Right cardiac atrium (tissue), 5 donors: ENCODE measurements around the gene FER1L5. TPM values are rescaled to one million over a fixed set of nuclear protein-coding genes. Genes with fewer than 3 reads are reported as not detected.
A peak's percentile ranks its signal among the peaks of the same experiment; 100 is the strongest.

Experiments
- ATAC-seq, 2 donors: fragments of 200-7000 bp; cut with Tn5 transposase; one replicate each; pipeline versions ENCODE4 v1.8.0 to v1.9.1; 2020; ENCODE audit warnings: moderate library complexity in 2 of 2, mild to moderate bottlenecking in 1 of 2
- DNase-seq, 3 donors: peaks; one replicate each; pipeline ENCODE4 v3.0.0-alpha.2; 2020
- H3K27ac ChIP-seq: one replicate; pipeline ENCODE4 v1.5.1; 2013; ENCODE audit warnings: mild to moderate bottlenecking, low read length, control low read depth, moderate library complexity
- H3K27me3 ChIP-seq: one replicate; pipeline ENCODE4 v1.6.1; 2013; ENCODE audit not compliant: control insufficient read depth, insufficient read depth
- H3K4me1 ChIP-seq: one replicate; pipeline ENCODE4 v1.6.1; 2013; ENCODE audit warnings: low read length; ENCODE audit not compliant: control insufficient read depth, insufficient read depth
- H3K4me3 ChIP-seq: one replicate; pipeline ENCODE4 v1.5.1; 2013; ENCODE audit warnings: low read length, control low read depth
- H3K9me3 ChIP-seq: one replicate; pipeline ENCODE4 v1.6.1; 2013; ENCODE audit warnings: low read length; ENCODE audit not compliant: control insufficient read depth
- WGBS: extraction: QIAGEN DNeasy Blood & Tissue Kit; methylation state at CpG from one replicate; pipeline ENCODE4 v1.1.7; 2013; 5-methylcytosine and 5-hydroxymethylcytosine counted together
- intact Hi-C, 4 donors: fragments of 100-400 bp; cut with DNase I; formaldehyde crosslinking; loops; one replicate each; pipeline versions ENCODE4 v1.11.0 to v1.14.0; 2022 to 2023
- polyA plus RNA-seq: library from polyadenylated mRNA; stranded (reverse); fragments of 200-250 nt; gene quantifications from one replicate; pipeline ENCODE4 v1.2.3, GENCODE V29; 2013
- total RNA-seq, 4 donors: library from RNA; stranded (reverse); fragmentation: NEBNext Ultra II Directional; extraction: Animal tissue kit (Norgen Biotek cat#: 25700); gene quantifications; one replicate each; pipeline ENCODE4 v1.2.1, GENCODE V29; 2021
- donor health status: healthy with polysubstance abuse.
- donor health status: DM: no; HTN: yes; CAD: no.
- donor health status: DM: no; HTN: no; CAD: no.
- donor health status: DM: no; HTN: yes; CAD: no; lungs with severe emphysema.
- donor health status: DM: yes; HTN: yes; CAD: no.

The FER1L5 gene
- total and polyA plus RNA-seq, 5 donors = 0.05 to 0.17 (median 0.13) TPM; not detected in 1

- ATAC-seq (no peak), DNase-seq (no peak)
- Histone ChIP-seq H3K9me3 (no peaks in the 10 kb centered on the region), H3K4me1 (peaks cover 3% of the 10 kb centered on the region), H3K4me3 (no peak overlapping the region), H3K27me3 (no peaks in the 10 kb centered on the region), H3K27ac (no peak overlapping the region)
- intact Hi-C loops = loop anchor here in 1 of 4 donors (10.0 kb wide), 1 partner anchor 231 kb away; no protein-coding TSS in a partner anchor
- 86% methylated on average over 3 of the region's 3 CpGs for WGBS
Measured at GRCh38 chr2:96733931-96734330, 91.4 kb downstream of the FER1L5 start.

- no peaks in the 10 kb centered on the region for H3K27me3 ChIP-seq
- H3K27ac ChIP-seq = peak overlapping the region; percentile 45
- intact Hi-C loops = loop anchor here in 1 of 4 donors (10.0 kb wide), 1 partner anchor 230 kb away; no protein-coding TSS in a partner anchor
- peak in 1 of 3 donors; percentile 63 for DNase-seq
- peak in 1 of 2 donors; percentile 57 for ATAC-seq
- peaks cover 4% of the 10 kb centered on the region for H3K4me1 ChIP-seq
- 58% methylated on average over 8 of the region's 8 CpGs for WGBS
- H3K4me3 ChIP-seq = no peak overlapping the region
- no peaks in the 10 kb centered on the region for H3K9me3 ChIP-seq
Measured at GRCh38 chr2:96734880-96735583, 92.5 kb downstream of the FER1L5 start.

GRCh38 chr2:96737251-96737650 lies 94.7 kb downstream of the FER1L5 start:
- ATAC-seq (no peak), DNase-seq (no peak)
- H3K27ac ChIP-seq = no peak overlapping the region
- H3K9me3 ChIP-seq = no peaks in the 10 kb centered on the region
- H3K4me1 ChIP-seq = peaks cover 2% of the 10 kb centered on the region
- intact Hi-C loops = loop anchor here in 1 of 4 donors (10.0 kb wide), 1 partner anchor 228 kb away; no protein-coding TSS in a partner anchor
- no peaks in the 10 kb centered on the region for H3K27me3 ChIP-seq
- 74% methylated on average over 2 of the region's 2 CpGs for WGBS
- no peak overlapping the region for H3K4me3 ChIP-seq

DNA sequence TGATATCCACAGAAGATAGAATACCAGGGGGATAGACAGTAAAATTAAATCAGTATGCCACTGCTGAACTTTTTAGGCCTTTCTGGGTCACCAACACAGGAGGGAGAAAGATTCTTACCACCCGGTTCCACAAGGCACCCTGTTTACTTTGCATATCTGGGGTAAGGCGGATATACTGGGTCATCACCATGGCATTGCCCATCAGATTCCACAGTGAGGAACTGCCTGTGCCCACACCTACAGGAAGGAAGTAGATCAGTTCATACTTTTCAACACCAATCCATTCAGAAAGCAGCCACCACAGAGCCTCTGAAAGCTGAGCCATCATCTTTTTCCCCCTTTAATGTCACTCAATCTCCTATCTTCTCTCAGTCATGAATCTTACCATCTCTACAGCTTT lies 95.3 kb downstream of the FER1L5 start:
- DNase-seq (no peak), ATAC-seq (no peak)
- Histone ChIP-seq H3K9me3 (no peaks in the 10 kb centered on the region), H3K4me1 (peaks cover 2% of the 10 kb centered on the region), H3K4me3 (no peak overlapping the region), H3K27me3 (no peaks in the 10 kb centered on the region), H3K27ac (no peak overlapping the region)
- intact Hi-C loops = loop anchor here in 1 of 4 donors (10.0 kb wide), 1 partner anchor 227 kb away; no protein-coding TSS in a partner anchor
- WGBS = 69% methylated on average over 2 of the region's 2 CpGs

GRCh38 chr2:96739076-96739632 lies 96.6 kb downstream of the FER1L5 start:
- H3K27ac ChIP-seq = peak overlapping the region; percentile 37
- no peak for DNase-seq
- no peaks in the 10 kb centered on the region for H3K9me3 ChIP-seq
- H3K27me3 ChIP-seq = no peaks in the 10 kb centered on the region
- 21% methylated on average over 4 of the region's 4 CpGs for WGBS
- intact Hi-C loops = loop anchor here in 1 of 4 donors (10.0 kb wide), 1 partner anchor 226 kb away; no protein-coding TSS in a partner anchor
- peak overlapping the region; percentile 81 for H3K4me3 ChIP-seq
- peaks cover 2% of the 10 kb centered on the region for H3K4me1 ChIP-seq
- no peak for ATAC-seq

DNA sequence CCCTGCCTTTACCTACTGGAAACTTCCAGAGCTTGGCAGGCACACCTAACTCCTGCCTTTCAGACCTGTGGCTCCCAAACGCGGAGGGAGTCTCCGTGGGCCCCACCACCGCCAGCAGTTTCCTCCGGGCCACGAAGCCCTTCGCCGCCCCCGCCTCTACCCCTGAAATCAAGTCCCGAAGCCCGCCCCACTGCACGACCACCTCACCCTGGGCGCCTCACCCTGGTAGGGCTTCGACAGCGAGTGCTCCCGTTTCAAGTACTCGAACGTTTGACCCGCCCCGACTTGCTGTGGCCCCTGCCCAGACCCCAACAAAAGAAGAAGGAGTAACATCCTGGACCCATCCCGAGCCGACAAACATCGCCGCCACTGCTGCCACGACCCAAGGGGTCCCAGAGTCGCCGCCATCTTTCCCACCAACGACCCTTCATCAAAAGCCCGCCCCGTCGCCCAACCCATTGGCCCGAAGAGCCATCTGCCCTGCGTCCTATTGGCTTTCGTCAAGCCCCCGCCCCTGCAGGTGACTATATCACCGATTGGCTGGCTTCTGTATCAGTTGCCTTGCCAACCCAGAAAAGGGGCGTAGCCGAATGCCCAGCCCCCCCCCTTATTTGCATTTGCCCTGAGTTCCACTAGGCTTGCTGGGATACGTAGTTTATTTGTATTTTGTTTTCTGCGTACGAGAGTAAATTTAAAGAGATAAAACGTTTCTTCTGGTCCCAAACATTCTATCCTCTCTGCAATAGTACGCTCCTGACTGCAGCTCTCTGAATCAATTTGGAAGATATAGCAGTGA lies 97.3 kb downstream of the FER1L5 start, which contains the start of gene LMAN2L:
Gene LMAN2L, minus strand, starts transcription at position 432 of the 796 bp plus-strand sequence. Its CDS starts 24 bp downstream, at position 408.
- intact Hi-C loops = loop anchor here in 1 of 4 donors (10.0 kb wide), 1 partner anchor 225 kb away; no protein-coding TSS in a partner anchor
- peak; percentile 98 to 100 for ATAC-seq
- under 1% methylated on average over 43 of the region's 43 CpGs for WGBS
- DNase-seq = peak; percentile 98 to 99 (median 98)
- H3K4me1 ChIP-seq = peaks cover 2% of the 10 kb centered on the region
- H3K27ac ChIP-seq = peak within 1 kb of the TSS; percentile 37
- H3K9me3 ChIP-seq = no peaks in the 10 kb centered on the region
- no peaks in the 10 kb centered on the region for H3K27me3 ChIP-seq
- H3K4me3 ChIP-seq = peak within 1 kb of the TSS; percentile 81

DNA sequence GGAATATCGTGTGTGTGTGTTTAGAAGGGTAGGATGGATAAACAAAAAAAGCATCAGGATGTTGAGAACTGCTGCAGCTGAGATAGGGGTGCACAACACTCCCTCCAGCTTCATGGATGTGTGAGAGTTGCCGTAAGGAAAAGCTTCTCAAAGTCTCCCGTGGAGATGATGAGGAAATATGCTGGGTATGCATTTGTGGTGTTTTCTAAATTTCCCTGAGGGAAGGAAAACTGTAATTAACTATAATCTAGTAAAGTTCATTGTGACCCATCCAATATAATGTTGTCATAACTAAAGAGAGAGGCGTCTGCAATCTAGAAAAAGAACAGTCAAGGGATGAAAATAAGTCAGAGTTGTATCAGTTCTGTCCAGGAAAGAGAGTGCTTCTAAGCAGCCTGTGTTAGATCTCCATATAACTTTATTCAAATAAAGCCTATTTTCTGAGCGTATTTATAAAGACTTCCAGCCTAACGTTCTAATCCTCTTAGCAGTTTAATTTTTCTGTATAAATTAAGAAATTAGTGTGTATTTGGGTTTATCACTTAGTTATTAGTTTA lies 104.6 kb downstream of the FER1L5 start:
- ATAC-seq (no peak), DNase-seq (no peak)
- Histone ChIP-seq H3K9me3 (no peaks in the 10 kb centered on the region), H3K27me3 (no peaks in the 10 kb centered on the region), H3K4me3 (no peak overlapping the region), H3K4me1 (no peaks in the 10 kb centered on the region), H3K27ac (no peak overlapping the region)
- intact Hi-C loops = no loop called here
- WGBS = 40% methylated on average over 6 of the region's 6 CpGs

GRCh38 chr2:96751800-96752199 lies 109.2 kb downstream of the FER1L5 start:
- no peaks in the 10 kb centered on the region for H3K9me3 ChIP-seq
- intact Hi-C loops = no loop called here
- H3K27me3 ChIP-seq = no peaks in the 10 kb centered on the region
- H3K27ac ChIP-seq = no peak overlapping the region
- no peak for DNase-seq
- no peak for ATAC-seq
- 89% methylated on average over 9 of the region's 9 CpGs for WGBS
- H3K4me3 ChIP-seq = no peak overlapping the region
- no peaks in the 10 kb centered on the region for H3K4me1 ChIP-seq

- Histone ChIP-seq H3K4me1 (no peaks in the 10 kb centered on the region), H3K27ac (no peak overlapping the region), H3K9me3 (no peaks in the 10 kb centered on the region), H3K4me3 (no peak overlapping the region), H3K27me3 (no peaks in the 10 kb centered on the region)
- WGBS = 62% methylated on average over 7 of the region's 7 CpGs
- intact Hi-C loops = no loop called here
- no peak for DNase-seq
- ATAC-seq = no peak
Measured at GRCh38 chr2:96753661-96754282, 111.2 kb downstream of the FER1L5 start.

- ATAC-seq = no peak
- no peaks in the 10 kb centered on the region for H3K9me3 ChIP-seq
- intact Hi-C loops = no loop called here
Measured at GRCh38 chr2:96754317-96754716, 111.8 kb downstream of the FER1L5 start.

More at GRCh38 chr2:96754317-96754716, 111.8 kb downstream of the FER1L5 start:
- DNase-seq = no peak
- Histone ChIP-seq H3K4me3 (no peak overlapping the region), H3K27me3 (no peaks in the 10 kb centered on the region), H3K4me1 (no peaks in the 10 kb centered on the region), H3K27ac (no peak overlapping the region)
